LNCAP (cell line): ENCODE data around the gene RPTOR.

ENCODE experiments used
- TF ChIP-seq, protein P1 (sequence below): fragments of 450-650 bp; IDR thresholded peaks from 2 replicates; pipeline ENCODE4 v1.5.1; 2017; ENCODE audit warnings: mild to moderate bottlenecking

The RPTOR gene

DNA sequence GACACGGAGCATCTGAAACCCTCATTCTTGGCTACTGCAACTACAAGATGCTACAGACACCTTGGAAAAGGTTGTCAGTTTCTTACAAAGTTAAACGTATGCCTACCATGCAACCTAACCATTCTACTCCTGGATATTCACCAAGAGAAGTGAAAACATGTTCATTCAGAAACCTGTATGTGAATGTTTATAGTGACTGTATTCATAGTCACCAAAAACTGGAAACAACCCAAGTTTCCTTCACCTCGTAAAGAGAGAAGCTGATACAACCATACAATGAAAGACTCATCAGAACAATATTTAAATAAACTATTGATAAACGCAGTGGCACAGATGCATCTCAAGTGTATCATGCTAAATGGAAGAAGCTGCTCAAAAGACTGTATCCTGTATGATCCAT lies 391.6 kb downstream of the RPTOR start:
- TF ChIP-seq, protein P1, sequence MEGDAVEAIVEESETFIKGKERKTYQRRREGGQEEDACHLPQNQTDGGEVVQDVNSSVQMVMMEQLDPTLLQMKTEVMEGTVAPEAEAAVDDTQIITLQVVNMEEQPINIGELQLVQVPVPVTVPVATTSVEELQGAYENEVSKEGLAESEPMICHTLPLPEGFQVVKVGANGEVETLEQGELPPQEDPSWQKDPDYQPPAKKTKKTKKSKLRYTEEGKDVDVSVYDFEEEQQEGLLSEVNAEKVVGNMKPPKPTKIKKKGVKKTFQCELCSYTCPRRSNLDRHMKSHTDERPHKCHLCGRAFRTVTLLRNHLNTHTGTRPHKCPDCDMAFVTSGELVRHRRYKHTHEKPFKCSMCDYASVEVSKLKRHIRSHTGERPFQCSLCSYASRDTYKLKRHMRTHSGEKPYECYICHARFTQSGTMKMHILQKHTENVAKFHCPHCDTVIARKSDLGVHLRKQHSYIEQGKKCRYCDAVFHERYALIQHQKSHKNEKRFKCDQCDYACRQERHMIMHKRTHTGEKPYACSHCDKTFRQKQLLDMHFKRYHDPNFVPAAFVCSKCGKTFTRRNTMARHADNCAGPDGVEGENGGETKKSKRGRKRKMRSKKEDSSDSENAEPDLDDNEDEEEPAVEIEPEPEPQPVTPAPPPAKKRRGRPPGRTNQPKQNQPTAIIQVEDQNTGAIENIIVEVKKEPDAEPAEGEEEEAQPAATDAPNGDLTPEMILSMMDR = no peak

DNA sequence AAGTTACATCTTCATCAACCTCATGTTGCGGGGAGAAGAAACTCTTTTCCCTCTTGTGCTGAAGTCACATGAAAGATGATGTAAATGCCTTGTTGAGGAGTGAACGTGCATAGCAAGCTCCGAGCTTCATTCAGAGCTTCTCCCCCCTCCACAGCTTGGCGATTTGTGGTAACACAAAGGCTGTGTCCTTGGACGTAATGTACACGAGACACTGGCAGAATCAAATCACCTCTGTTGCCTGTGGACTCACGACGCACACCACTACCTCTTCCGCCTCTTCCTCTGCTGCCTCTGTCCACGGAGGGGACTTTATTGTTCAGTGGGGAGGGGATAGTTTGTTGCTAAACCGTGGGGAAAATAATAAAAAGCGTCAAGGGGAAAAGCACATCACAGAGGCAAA lies 392.1 kb downstream of the RPTOR start:
- TF ChIP-seq, protein P1 = no peak

DNA sequence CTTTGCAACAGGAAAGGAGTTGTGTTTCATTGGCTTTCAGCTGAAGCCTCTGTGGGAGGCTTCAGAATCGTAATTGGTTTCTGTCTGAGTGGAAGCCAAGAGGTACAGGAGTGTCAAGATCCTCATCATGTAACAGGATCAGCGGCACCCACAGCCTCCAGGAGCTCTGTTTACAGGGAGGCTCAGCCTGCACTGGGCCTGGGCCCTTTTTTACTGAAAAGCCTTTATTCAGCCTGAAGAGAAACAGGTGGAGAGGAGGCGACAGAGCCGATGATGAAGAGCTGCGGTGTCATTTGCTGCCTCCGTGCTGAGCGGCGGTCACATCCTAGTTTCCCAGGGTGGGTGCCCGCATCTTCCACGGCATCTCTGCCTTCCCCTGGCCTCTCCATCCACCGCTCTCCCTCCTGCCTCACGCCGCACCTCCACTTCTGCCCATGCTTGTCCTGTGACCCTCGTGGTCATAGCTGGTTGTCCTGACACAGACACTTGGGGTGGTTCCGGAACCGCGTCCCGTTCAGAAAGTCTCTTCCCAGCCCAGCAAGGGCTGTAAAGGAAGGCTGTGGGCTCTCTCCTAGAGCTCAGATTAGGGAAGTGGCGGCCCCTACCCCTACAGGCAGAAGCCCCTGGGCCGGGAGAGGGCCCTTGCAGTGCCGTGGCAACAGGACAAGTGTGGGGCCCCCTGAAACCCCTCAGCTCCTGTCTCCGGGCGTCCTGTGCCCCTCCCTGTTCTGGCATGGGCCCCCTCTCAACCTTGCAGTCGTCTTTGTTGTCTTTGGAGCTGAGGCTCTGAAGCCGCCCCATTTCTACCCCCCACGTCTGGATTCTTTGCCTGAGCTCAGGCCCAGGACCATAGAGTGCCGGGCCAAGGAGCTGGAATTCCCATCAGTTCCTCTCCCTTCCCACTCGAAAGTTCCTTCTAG lies 393.1 kb downstream of the RPTOR start:
- TF ChIP-seq, protein P1 = no peak

DNA sequence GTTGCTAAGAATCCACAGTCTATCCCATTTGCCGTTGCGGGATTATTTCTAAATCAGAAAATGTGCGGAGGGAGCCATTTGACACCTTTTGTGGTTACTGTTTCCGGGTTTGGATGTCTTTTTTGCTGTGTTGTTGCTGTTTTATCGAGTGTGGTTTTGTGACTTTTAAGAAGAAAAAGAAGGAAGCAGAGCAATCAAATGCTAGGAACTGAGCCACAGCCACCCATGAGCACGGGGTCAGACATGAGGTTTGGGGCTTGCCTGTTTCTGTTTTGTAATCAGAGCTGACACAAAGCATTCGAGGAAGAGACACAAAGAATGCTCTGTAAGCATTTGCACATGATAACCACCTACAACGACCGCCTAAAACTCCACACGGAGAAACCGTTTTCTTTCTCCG lies 393.9 kb downstream of the RPTOR start:
- TF ChIP-seq, protein P1 = no peak

DNA sequence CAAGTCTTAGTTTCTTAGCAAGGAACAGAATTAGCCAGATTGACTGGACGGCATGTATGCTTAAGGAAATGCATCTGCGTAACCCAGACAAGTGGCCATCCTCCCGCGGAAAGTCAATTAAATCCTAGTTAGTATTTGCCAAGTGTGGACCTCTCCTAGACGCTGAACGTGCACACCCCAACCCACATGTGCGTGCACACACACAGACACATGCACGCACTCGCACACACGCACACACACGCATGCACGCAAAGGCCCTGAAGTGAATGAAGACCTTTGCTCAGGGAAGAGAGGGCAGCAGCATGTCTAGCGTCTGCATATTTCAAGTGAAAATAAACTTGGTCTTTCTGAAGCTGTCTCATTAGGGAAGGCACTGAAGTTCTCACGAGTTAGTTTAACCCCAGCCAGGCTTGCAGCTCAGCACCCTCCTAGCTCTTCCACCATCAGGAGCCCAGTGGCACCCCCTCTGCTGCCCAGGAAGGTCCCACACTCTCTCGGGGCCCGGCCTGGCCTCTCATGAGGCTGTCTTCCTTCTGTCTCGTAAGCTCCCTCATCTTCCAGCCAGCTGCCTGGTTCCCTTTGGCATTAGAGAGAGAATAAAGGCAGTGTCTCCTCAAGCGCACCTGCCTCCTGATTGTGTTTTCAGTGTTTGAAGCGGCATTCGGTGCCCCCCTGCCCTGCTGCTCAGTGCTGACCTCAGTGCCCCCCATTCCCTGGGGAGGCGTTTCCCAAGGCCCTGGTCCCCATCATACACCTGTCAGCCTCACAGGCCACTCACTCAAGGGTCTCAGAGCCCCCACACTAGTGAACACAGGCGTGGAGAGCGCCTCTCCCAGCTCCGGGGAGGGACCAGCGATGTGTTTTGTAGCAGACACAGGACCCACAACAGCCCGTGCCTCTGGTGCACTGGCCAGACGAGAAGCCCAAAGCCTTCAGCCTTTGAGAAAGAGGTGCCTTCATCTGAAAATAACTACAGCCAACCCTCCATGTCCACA lies 394.8 kb downstream of the RPTOR start:
- TF ChIP-seq, protein P1 = no peak

DNA sequence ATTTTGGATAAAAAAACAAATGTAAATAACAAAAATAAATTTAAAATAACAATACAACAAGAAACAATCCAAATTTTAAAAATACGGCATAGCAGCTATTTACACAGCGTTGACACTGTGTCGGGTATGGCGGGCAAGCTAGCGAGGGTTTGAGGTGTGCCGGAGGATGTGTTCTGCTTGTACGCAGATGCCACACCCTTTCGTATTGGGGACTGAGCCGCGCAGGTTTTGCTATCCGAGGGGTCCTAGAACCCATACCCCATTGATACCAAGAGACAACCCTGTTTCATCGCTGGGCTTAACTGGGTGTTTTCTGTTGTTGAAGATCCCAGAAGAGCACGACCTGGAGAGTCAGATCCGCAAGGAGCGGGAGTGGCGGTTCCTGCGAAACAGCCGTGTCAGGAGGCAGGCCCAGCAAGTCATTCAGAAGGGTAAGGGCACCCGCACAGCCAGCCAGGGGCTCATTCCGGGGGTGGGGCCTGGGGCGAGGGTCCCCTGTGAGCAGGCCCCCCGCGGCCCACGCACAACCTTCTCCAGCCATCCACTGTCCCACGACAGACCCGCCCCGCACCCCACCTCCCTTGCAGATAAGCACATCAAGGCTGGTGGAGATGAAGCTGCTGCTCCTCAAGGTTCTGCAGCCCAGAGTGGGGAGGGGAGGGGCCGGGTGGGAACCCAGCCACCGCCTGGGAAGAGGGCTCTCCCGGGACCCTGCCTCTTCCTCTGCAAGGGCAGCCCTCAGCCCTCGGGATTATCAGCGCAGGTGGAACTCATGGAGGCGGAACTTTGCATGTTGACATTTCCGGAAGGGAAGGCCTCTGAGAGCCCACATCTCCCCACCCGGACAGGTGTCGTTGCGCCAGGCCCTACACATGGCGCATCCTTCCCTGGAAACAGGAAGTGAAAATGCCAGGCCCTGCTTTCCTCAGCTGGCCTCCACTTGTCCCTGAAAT lies 395.8 kb downstream of the RPTOR start:
- TF ChIP-seq, protein P1 = no peak
